Uterus (tissue), 2 donors: ENCODE results near the gene SIAH1.
"Not testable (repeated sequence)": the region's sequence is repeated elsewhere in the genome, so short reads cannot be mapped to it uniquely, and the experiment has no call there.

ENCODE experiments used
- CTCF ChIP-seq, 4 experiments: fragments of 200-600 bp in 2 of 4; fragments of 450-650 bp in 2 of 4; sonication (generic) in 2 of 4; IDR thresholded peaks; one replicate each; pipeline ENCODE4 v1.5.1; 2016 to 2019; ENCODE audit warnings: antibody characterized with exemption in 4 of 4, mild to moderate bottlenecking in 2 of 4, moderate library complexity in 1 of 4
- POLR2A ChIP-seq, 2 donors: fragments of 450-650 bp; IDR thresholded peaks; one replicate each; pipeline ENCODE4 v1.6.1; 2016; ENCODE audit warnings: antibody characterized with exemption in 2 of 2, mild to moderate bottlenecking in 1 of 2, moderate library complexity in 1 of 2

- not testable (repeated sequence) for TF ChIP-seq CTCF, POLR2A (IDR thresholded peaks at IDR 0.05)
These were observed 71.3 kb downstream of the SIAH1 start for GRCh38 chr16:48313905-48314304.
